ENCODE data around the gene TMEM91. TPM values are rescaled to one million over a fixed set of nuclear protein-coding genes. Genes with fewer than 3 reads are reported as not detected.

TMEM91 gene
- total and polyA plus RNA-seq, 7 donors = 0.88 to 3.1 (median 2.0) TPM

GRCh38 chr19:41355035-41355434 lies 21.3 kb upstream of the TMEM91 start:
- whole genome bisulfite sequencing, 3 donors = 82 to 93% (median 90%) methylated on average over 1 of the region's 1 CpG
- intact Hi-C loops (cut with DNase I) = no loop called here

GRCh38 chr19:41355802-41356201 lies 20.5 kb upstream of the TMEM91 start:
- H3K4me3 ChIP-seq = no peak overlapping the region
- H3K9me3 ChIP-seq = no peaks in the 10 kb centered on the region
- intact Hi-C loops (cut with DNase I) = no loop called here
- TF ChIP-seq CTCF (IDR thresholded peaks at IDR 0.05) = no peak
- H3K27ac ChIP-seq = no peak overlapping the region
- 68 to 77% (median 69%) methylated on average over 3 of the region's 3 CpGs for WGBS, 3 donors
- H3K4me1 ChIP-seq = peaks cover 3% of the 10 kb centered on the region
- peaks cover 0 to 28% (median 0%) of the 10 kb centered on the region in 3 donors for H3K27me3 ChIP-seq (ENCODE audit: insufficient read depth in 3 of 3, low read length in 2 of 3)
- no peaks in the 10 kb centered on the region for H3K36me3 ChIP-seq (ENCODE audit: insufficient read depth in 1 of 2, low read depth in 1 of 2)
- DNase-seq = no peak
- ATAC-seq = no peak

More at GRCh38 chr19:41355035-41355434, 21.3 kb upstream of the TMEM91 start:
- no peak overlapping the region for H3K27ac ChIP-seq
- no peak overlapping the region for H3K4me3 ChIP-seq
- H3K27me3 ChIP-seq (ENCODE audit: insufficient read depth in 3 of 3, low read length in 2 of 3) = peaks cover 0 to 36% (median 0%) of the 10 kb centered on the region in 3 donors
- no peaks in the 10 kb centered on the region for H3K9me3 ChIP-seq
- no peak for TF ChIP-seq CTCF (IDR thresholded peaks at IDR 0.05)
- peaks cover 3% of the 10 kb centered on the region for H3K4me1 ChIP-seq
- ATAC-seq (no peak), DNase-seq (no peak)
- no peaks in the 10 kb centered on the region for H3K36me3 ChIP-seq (ENCODE audit: insufficient read depth in 1 of 2, low read depth in 1 of 2)

- no peaks in the 10 kb centered on the region for H3K9me3 ChIP-seq
- peaks cover 0 to 20% (median 0%) of the 10 kb centered on the region in 3 donors for H3K27me3 ChIP-seq (ENCODE audit: insufficient read depth in 3 of 3, low read length in 2 of 3)
- 82 to 85% (median 84%) methylated on average over 11 of the region's 11 CpGs for WGBS, 3 donors
- H3K4me3 ChIP-seq = no peak overlapping the region
- intact Hi-C loops (cut with DNase I) = no loop called here
- H3K4me1 ChIP-seq = peaks cover 3% of the 10 kb centered on the region
- H3K36me3 ChIP-seq (ENCODE audit: insufficient read depth in 1 of 2, low read depth in 1 of 2) = no peaks in the 10 kb centered on the region
- DNase-seq = no peak
- no peak overlapping the region for H3K27ac ChIP-seq
- ATAC-seq = no peak
- no peak for TF ChIP-seq CTCF (IDR thresholded peaks at IDR 0.05)
Measured at GRCh38 chr19:41356984-41357739, 19.2 kb upstream of the TMEM91 start.

- H3K27ac ChIP-seq = no peak overlapping the region
- H3K4me3 ChIP-seq = no peak overlapping the region
- no peaks in the 10 kb centered on the region for H3K9me3 ChIP-seq
- H3K27me3 ChIP-seq (ENCODE audit: insufficient read depth in 3 of 3, low read length in 2 of 3) = peaks cover 0 to 19% (median 0%) of the 10 kb centered on the region in 3 donors
- intact Hi-C loops (cut with DNase I) = no loop called here
- peaks cover 3% of the 10 kb centered on the region for H3K4me1 ChIP-seq
- WGBS, 3 donors = 90 to 95% (median 93%) methylated on average over 13 of the region's 13 CpGs
- H3K36me3 ChIP-seq (ENCODE audit: insufficient read depth in 1 of 2, low read depth in 1 of 2) = no peaks in the 10 kb centered on the region
- ATAC-seq = no peak
- TF ChIP-seq CTCF (IDR thresholded peaks at IDR 0.05) = no peak
- DNase-seq = no peak
Measured at GRCh38 chr19:41357746-41358145, 18.6 kb upstream of the TMEM91 start.
